ENCODE results near the gene ARG2. TPM values are rescaled to one million over a fixed set of nuclear protein-coding genes. Genes with fewer than 3 reads are reported as not detected.

Gene ARG2
- total and polyA plus RNA-seq, 9 of the 15 experiments (the other 6 are each of a cell fraction or from before 2014, with no cell fraction given) = 6.2 to 75.0 (median 17.8) TPM

DNA sequence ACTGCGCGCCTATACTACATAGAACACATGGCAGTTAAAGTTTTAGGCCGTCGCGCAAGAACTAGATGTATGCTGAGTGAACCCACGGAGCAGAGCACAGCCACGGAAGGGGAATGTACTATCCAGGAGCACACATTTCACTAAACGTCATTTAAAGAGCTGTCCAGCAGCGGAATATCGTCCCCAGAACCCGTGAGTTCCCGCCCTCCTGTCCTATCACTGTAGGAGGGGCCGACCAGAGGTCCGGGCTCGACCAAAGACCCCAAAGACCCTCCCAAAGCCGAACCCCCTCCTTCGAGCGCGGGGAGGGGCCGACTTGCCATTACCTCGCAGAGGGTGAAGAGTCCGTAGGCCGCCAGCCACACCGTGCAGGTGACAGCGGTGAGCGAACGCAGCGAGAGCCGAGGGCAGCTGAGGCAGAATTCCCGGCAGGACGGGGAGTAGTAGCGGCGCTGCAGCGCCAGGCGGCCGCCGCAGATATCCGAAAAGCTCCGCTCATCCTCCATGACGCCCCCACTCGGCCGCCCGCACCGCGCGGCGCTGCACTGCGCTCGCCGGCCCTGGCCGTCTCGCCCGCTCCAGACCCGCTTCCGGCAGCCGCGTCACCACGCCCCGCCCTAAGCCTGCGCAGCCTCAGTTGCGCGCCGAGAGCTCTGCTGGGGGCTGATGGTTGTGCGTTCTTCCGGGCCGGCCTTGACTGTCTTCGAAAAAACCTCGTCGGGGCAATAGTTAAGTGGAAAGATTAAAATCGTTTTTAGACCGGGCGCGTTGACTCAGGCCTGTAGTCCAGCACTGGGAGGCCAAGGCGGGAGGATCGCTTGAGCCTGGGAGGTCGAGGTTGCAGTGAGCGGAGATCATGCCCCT, 19.8 kb upstream of the ARG2 start, which contains the start of gene PIGH (continued):
- TF ChIP-seq ZNF324 (CRISPR knock-in tag; IDR thresholded peaks at IDR 0.05) = no peak
- no peak for TF ChIP-seq KDM1A (IDR thresholded peaks at IDR 0.05)
- TF ChIP-seq ZNF436 (CRISPR knock-in tag; IDR thresholded peaks at IDR 0.05) = no peak
- TF ChIP-seq POLR2G (IDR thresholded peaks at IDR 0.05; ENCODE audit: low read depth, low read length) = peak; percentile 92
- TF ChIP-seq ZC3H11A (IDR thresholded peaks at IDR 0.05; ENCODE audit: low read depth, low read length) = no peak
- no peak for TF ChIP-seq E2F8 (IDR thresholded peaks at IDR 0.05; ENCODE audit: low read depth, partially characterized antibody)
- 0 out of 2 replicates have a peak, but pooled peaks have one; percentile 19 for TF ChIP-seq BHLHE40 (IDR thresholded peaks at IDR 0.05; ENCODE audit: low read length)
- TF ChIP-seq, protein P1, sequence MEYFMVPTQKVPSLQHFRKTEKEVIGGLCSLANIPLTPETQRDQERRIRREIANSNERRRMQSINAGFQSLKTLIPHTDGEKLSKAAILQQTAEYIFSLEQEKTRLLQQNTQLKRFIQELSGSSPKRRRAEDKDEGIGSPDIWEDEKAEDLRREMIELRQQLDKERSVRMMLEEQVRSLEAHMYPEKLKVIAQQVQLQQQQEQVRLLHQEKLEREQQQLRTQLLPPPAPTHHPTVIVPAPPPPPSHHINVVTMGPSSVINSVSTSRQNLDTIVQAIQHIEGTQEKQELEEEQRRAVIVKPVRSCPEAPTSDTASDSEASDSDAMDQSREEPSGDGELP (CRISPR knock-in tag; IDR thresholded peaks at IDR 0.05; ENCODE audit: borderline replicate concordance) = peak; percentile 66
- 0 out of 4 replicates have a peak, but pooled peaks of 1 of the 2 experiments have one; percentile 38 for TF ChIP-seq NONO (IDR thresholded peaks at IDR 0.05; ENCODE audit: low read depth in 2 of 2, low read length in 1 of 2)
- TF ChIP-seq, protein P2, sequence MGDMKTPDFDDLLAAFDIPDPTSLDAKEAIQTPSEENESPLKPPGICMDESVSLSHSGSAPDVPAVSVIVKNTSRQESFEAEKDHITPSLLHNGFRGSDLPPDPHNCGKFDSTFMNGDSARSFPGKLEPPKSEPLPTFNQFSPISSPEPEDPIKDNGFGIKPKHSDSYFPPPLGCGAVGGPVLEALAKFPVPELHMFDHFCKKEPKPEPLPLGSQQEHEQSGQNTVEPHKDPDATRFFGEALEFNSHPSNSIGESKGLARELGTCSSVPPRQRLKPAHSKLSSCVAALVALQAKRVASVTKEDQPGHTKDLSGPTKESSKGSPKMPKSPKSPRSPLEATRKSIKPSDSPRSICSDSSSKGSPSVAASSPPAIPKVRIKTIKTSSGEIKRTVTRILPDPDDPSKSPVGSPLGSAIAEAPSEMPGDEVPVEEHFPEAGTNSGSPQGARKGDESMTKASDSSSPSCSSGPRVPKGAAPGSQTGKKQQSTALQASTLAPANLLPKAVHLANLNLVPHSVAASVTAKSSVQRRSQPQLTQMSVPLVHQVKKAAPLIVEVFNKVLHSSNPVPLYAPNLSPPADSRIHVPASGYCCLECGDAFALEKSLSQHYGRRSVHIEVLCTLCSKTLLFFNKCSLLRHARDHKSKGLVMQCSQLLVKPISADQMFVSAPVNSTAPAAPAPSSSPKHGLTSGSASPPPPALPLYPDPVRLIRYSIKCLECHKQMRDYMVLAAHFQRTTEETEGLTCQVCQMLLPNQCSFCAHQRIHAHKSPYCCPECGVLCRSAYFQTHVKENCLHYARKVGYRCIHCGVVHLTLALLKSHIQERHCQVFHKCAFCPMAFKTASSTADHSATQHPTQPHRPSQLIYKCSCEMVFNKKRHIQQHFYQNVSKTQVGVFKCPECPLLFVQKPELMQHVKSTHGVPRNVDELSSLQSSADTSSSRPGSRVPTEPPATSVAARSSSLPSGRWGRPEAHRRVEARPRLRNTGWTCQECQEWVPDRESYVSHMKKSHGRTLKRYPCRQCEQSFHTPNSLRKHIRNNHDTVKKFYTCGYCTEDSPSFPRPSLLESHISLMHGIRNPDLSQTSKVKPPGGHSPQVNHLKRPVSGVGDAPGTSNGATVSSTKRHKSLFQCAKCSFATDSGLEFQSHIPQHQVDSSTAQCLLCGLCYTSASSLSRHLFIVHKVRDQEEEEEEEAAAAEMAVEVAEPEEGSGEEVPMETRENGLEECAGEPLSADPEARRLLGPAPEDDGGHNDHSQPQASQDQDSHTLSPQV (IDR thresholded peaks at IDR 0.05) = peak; percentile 72; the same call in 1 of the 2 replicates
- TF ChIP-seq KHSRP (IDR thresholded peaks at IDR 0.05) = no peak
- no peak for TF ChIP-seq E2F1 (CRISPR knock-in tag; IDR thresholded peaks at IDR 0.05)
- no peak for TF ChIP-seq NR3C1 (CRISPR knock-in tag; IDR thresholded peaks at IDR 0.05)
- TF ChIP-seq ZBTB34 (CRISPR knock-in tag; IDR thresholded peaks at IDR 0.05) = no peak
- TF ChIP-seq HNRNPUL1 (IDR thresholded peaks at IDR 0.05; ENCODE audit: low read length) = no peak
- no peak for TF ChIP-seq TAL1 (IDR thresholded peaks at IDR 0.05)
- no peak for TF ChIP-seq SMAD1 (IDR thresholded peaks at IDR 0.05; ENCODE audit: low read depth, low read length, partially characterized antibody)
